Tongue (tissue), 2 donors: ENCODE data around the gene RNF182. TPM values are rescaled to one million over a fixed set of nuclear protein-coding genes. Genes with fewer than 3 reads are reported as not detected.
"Not testable (repeated sequence)": the region's sequence is repeated elsewhere in the genome, so short reads cannot be mapped to it uniquely, and the experiment has no call there.

Source experiments
- DNase-seq: peaks from one replicate; pipeline ENCODE4 v3.0.0-alpha.2; 2015
- total RNA-seq: library from RNA; depleted of rRNA; stranded (reverse); fragments of >200 nt; gene quantifications from one replicate; pipeline ENCODE4 v1.2.3, GENCODE V29; 2014

Gene RNF182, protein sequence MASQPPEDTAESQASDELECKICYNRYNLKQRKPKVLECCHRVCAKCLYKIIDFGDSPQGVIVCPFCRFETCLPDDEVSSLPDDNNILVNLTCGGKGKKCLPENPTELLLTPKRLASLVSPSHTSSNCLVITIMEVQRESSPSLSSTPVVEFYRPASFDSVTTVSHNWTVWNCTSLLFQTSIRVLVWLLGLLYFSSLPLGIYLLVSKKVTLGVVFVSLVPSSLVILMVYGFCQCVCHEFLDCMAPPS
- total RNA-seq: 0.51 TPM

DNA sequence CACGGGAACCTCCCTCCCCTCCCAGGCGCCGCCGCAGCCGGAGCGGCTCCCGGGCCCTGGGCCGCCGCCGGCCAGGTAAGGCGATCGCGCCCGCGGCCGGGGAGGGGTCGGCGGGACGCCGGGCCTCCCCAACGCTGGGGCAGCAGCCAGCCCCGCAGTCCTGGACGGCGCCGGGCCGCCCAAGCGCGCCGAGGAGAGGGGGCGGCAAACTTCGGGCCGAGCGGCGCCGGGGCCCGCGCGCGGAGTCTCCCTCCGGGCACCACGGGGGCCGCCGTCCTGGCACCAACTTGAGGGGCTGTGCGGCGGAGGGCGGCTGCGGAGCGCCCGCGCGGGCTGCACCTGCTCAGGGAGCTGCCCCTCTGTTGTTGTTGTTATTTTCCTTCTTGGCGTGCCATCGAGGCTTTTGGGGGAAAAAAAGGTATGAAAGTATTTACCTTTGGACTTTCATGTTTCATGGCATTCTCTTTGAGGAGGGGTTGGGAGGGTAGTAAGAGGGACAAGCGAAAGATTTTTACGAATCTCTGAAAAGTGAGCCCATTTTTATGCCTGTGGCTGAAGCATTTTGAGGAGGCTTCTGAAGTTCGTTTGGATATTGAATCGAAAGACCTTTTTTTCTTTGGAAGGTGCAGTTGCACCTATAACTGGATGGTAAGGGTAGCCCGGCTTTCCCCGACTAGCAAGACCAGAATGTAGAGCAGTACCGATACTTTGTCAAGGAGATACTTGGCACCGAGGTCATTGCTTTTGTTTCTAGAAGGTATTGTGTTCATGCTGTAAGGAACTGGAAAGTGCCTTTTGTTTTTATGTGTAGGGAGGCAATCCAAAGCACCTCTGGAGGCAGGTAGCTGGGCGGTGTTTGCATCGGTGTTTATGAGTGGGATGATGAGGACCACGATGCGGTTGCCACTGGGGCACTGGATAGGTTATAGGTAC is at the start of gene RNF182:
TSS of gene RNF182 (plus strand) at position 4 of the 933 bp plus-strand sequence. CDS start 52,168 bp downstream, outside the sequence.
- peak; percentile 13 for DNase-seq

DNA sequence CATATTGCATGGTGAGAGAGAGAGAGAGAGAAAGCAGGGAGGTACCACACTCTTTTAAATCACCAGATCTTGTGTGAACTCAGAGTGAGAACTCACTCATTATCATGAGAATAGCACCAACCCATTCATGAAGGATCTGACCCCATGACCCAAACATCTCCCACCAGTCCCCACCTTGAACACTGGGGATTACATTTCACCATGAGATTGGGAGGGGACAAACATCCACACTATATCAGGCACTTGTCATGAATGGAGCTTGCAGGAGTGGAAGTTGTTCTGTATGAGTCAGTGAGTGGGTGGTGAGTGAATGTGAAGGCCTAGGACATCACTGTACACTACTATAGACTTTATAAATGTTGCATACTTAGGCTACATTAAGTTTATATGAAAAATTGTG is 47.7 kb upstream of the RNF182 start:
- DNase-seq: no peak

DNA sequence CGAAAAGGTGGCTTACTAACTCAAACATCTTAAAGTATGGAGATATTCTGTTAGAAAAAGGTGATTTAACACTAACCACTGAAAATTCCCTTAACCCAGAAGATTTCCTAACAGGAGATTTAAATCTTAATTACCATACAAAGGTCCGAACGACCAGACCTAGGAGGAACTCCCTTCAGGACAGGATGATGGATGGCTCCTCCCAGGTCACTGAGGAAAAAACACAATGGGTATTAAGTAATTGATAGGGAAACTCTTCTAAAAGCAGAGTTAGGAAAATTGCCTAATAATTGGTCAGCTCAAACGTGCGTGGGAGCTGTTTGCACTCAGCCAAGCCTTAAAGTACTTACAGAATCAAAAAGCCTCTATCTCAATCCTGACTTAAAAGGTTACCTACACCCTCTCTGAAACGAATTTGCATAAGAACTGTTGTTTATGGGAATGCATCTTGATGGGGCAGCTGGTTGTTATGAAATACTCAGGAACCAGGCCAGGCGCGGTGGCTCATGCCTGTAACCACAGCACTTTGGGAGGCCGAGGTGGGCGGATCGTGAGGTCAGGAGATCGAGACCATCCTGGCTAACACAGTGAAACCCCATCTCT is 44.6 kb upstream of the RNF182 start:
- not testable (repeated sequence) for DNase-seq

DNA sequence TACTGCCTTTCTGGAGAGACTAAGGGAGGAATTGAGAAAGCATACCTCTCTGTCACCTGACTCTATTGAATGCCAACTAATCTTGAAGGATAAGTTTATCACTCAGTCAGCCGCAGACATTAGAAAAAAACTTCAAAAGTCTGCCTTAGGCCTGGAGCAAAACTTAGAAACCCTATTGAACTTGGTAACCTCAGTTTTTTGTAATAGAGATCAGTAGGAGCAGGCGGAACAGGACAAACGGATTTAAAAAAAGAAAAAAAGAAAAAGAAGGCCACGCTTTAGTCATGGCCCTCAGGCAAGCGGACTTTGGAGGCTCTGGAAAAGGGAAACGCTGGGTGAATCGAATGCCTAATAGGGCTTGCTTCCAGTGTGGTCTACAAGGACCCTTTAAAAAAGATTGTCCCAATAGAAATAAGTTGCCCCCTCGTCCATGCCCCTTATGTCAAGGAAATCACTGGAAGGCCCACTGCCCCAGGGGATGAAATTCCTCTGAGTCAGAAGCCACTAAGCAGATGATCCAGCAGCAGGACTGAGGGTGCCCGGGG is 43.1 kb upstream of the RNF182 start:
- DNase-seq: no peak

DNA sequence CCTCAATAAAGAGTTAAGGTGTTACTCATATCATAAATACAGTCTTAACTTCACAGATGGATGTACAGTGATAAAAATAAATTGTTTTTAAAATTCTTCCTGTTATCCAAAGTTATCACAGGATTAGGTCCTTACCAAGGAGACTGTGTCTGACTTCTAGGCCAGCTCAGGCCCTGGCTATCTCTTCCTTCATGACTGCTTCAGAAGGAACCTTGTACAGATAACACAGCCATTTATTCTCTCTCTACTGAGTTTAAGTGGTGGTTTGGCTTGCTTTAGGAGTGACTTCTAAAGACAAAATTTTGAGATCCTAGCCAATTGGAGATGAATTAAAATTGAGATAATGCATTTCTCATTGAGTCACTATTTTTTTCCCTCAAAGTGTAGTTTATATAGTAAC is 40.8 kb upstream of the RNF182 start:
- no peak for DNase-seq

DNA sequence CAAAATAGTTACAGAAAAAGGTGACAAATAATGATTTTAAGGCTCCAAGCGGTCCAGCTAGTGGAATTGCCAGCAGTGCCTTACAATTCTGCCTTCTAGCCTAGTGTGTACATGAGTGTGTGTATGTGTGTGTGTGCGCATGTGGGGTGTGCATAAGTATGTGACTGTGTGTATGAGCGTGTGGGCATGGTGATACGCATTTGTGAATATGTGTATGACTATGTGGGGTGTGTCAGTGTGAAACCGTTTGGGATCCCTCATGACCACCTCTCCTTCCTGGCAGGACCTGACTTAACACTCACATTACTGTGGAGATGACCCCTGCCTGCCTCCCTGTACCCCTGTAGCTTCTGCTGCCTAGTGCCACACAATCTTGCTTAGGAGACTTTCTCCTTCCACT is 40.4 kb upstream of the RNF182 start:
- DNase-seq: no peak

DNA sequence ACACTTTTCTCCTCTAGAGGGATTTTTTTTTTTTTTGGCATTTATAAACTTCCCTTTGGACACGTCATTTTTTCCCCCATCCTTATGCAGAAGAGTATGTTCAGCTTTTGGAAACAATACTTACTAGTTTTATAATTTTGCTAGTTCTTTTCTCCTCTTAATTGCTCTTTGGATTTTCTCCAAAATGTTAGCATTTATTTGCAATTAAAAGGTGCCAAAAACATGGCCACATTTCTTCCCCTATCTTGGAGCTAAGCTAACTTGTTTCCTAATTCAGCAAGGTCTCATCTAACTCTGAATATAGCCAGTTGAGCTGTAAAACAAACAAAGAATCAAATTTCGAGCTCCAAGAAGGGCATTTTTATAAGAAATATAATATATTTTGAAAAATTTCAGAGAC is 39.2 kb upstream of the RNF182 start:
- DNase-seq: peak; percentile 20

DNA sequence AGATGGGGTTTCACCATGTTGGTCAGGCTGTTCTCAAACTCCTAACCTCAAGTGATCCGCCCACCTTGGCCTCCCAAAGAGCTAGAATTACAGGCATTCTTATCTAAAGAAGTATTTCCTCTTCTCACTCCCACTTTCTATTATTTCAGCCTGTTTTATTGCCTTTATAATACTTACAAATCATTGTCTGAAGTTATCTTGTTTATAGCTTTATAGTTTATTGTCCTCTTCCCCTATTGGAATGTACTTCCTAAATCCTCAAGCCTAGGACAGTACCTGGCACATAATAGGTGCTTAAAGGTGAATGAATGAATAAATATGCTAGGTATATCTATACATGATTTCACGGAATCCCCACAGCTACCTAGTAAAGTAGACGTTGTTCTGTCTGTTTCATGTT is 37.8 kb upstream of the RNF182 start:
- DNase-seq: no peak

DNA sequence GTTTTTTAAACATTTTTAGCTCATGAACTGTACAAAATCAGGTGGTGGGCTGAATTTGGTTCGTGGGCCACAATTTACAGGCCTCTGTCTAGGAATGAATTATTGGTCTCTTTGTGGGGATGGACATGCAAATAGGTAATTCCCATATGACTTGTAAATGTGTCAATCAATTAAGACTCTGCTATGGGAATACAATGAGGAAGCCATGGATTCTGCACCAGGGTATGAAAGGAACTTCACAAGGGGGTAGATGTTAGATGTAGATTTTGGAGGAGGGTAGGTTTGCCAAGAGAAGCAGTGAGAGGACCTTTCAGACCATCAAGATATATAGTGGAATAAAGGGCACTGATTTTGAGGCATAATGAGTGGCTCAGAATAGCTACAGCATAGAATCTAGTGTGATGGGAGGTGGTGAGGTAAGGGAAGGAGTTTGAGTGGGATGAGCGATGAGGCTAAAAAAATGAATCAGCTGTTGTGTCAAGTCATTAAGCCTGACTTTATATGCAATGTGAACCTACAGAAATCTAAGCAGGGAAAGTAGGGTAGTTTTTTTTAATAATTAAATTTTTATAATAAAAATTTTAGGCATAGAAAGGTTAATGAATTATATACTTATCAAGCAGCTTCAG is 32.6 kb upstream of the RNF182 start:
- DNase-seq: peak; percentile 51

DNA sequence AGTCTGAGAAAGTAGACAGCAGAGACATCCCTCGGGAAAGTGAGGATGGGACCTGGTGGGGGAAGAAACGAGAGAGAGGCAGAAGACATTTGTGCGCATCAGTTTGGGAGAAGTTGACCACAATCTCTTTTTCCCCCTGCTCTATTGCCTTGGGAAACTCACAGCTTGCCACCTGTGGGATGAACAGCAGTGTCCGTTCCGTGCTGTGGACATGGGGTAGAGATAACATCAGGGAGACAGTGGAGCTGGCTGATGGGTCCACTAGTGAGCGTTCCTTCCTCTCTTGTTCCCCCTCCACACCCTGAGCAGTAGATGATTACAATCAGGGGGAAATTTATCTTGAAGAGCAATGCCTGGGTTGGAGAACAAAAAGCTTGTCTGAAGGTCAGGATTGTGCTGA is 21.8 kb upstream of the RNF182 start:
- DNase-seq: no peak

DNA sequence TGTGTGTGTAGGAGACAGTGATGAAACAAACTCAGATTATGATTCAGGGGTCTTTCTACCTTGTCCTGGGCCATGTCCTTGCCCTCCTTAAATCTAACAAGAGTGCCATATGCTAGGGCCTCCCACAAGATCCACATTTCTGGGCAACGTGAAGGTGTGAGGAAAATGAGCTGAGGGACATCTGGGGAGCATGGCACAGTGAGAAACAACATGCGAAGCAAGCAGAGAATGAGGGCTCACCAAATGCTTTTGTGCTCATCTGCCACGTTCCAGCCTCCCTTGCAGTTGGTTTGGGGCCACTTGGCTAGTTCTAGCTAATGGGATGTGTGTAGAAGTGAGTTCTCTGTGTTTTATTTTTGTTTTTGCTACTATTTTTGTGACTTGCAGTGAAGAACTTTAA is 21.4 kb upstream of the RNF182 start:
- DNase-seq: no peak

DNA sequence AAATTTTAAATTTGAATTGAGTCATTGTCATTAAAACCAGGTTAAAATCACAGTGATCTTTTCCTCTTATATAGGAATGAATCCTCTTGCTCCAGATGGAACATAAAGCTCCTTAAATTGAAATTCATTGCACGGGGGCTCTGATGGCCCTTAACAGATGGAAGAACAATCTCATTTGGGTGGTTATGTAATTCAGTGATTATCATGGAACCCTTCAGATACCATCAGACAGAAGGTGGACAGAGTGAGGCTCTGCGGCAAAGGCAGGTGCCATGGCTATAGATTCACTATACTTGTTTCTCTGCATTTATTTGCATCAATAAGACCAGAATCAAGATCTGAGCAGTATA is 17.8 kb upstream of the RNF182 start:
- DNase-seq: no peak

DNA sequence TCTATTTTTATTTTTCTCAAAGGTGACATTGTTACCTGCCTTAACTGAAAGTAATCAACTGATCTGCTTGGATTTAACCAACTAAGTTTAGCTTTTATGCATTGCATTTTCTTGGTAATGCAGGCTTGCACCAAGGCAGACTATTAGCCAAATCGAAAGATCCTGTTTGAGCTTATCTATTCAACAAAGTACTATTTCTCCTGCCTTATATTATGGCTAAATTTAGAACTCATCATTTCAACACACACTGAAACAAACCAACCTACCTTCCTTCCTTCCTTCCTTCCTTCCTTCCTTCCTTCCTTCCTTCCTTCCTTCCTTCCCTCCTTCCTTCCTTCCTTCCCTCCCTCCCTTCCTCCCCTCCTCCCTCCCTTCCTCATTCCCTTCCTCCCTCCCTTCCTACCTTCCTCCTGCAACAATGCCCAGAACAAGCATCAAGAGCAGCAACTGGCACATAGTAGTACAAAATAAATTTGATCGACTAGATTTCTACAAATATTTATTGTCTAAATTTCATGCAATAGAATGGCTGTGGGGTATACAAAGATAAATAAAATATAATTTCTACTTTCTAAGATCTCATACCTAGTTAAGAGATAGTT is 17.0 kb upstream of the RNF182 start:
- no peak for DNase-seq

DNA sequence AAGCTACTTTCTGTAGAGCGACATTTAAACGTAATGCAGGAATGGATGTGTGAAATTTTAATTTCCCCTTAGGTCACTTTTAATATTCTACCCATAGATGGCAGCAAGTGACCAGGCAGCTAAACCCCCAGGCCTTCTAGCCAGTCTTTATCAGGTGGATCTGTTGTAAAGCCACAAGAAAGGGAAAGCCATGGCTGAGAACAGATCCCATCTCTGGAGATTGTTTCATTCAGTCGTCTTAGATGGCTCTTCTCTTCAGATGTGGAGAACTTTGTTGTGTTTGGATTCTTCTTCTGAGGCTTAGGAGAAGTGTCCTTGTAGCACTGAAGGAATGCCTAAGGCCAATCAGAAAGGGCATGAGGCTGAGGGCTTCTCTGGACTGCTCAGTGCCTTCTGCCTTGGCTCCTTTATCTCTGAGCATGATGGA is 15.8 kb upstream of the RNF182 start:
- peak; percentile 81 for DNase-seq

DNA sequence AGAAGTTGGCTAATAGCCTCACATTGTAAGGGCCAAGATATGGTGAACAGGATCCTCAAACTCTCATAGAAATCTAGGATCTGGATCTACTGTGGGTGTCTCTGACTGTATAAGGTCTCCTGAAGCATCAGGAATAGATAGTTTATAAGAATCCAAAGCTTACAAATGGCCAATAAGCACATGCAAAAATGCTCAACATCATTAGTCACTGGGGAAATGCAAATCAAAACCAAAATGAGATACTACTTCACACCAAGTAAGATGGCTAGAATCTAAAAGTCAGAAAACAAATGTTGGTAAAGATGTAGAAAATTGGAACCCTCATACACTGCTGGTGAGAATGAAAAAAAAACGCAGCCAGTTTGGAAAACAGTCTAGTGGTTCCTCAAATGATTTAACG is 14.3 kb upstream of the RNF182 start:
- no peak for DNase-seq

DNA sequence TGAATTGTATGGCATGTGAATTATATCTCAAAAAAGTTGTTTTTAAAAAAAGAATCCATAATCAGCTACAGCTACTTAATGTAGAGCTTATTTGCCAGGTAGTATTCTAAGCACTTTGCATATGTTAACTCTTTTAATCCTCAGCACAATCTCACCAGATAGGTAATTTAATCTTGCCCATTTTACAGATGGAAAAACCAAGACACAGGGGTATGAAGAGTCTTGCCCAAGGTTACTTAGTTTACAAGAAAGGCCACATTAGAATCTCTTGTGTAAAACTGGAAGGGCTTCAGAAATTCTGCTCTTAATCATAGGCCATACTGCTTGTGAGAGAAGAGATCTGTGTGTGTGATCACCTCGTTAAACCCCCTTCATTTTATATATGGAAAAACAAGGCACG is 13.4 kb upstream of the RNF182 start:
- DNase-seq: no peak

DNA sequence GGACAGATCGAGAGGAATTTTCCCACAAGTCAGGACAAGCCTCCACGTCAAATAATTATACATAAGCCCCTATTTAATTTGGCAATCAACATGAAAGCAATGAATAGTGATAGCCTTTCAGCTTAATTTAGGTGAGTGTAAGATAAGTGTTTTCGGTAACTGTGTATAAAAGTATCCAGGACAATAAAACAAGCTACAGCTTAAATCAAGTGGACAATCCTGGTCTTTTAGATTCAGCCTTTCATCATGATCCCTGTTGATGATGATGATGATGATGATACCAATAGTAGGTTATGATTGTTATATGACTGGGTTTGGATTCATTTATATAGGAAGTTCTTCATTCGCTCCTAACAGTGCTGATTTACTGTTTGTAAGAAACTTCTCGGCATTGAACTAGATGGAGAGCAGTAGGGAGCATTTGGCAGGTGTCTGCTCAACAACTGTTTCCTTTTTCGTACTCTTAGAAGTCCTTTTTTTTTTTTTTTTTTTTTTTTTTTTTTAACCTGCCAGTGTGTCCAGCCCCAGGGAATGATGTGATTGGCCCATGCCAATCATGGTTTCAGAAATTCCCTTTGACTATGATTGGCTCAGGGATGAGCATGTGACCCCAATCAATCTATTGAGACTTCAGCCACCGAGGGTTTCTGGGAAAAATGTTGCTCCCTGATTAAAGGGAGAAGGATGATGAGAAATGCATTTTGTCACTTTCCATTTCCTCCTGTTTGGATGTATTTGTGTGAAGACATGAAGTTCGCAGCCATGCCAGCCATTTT is 11.3 kb upstream of the RNF182 start:
- no peak for DNase-seq

DNA sequence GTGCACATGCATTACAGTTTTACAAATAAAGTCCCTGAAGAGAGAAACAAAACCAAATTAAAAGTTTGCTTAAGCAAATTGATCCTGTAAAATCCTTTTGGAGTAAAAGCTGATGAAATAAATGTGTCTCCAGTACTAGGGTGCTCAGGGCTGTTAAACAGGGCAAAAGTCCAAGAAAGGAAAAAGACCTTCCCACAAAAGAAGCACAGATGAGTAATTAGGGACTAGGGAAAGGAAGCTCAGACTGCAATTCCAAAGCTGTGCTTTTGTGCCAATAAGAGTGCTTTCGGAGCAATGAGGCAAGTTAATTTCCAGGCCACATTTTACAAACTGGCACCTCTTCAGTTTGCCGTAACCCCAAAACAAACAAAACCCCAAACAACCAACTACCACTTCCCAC is 10.4 kb upstream of the RNF182 start:
- no peak for DNase-seq

DNA sequence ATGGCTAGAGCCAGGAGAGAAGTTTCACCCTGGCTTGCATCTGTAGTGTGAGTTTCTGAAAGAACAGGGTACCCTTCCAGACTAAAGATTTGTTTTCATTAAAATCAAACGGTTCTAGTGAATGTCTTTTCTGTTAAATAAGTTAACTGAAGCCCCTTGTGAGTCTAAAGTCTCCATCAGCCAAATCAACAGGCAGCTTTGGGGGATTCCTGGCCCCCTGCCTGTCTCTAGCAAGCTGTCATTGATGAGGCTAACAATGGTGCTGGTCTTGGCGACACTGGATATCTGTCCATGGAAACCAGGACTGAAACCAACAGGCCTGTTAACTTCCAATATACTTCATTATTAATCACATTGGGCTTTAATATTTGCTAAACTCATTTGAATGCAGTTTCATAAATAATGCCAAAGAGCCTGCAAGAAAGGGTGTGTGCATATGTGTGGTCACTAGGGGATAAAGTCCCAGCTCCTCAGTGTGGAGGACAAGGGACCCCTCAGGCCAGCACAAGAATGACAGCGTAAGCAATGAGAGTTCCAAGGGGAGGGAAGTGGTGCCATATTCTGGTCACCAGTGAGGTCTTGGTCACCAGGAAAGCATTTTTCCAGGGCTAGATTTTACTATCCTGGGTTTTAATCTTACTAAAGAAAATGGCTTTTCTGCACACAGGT is 9.1 kb upstream of the RNF182 start:
- no peak for DNase-seq

DNA sequence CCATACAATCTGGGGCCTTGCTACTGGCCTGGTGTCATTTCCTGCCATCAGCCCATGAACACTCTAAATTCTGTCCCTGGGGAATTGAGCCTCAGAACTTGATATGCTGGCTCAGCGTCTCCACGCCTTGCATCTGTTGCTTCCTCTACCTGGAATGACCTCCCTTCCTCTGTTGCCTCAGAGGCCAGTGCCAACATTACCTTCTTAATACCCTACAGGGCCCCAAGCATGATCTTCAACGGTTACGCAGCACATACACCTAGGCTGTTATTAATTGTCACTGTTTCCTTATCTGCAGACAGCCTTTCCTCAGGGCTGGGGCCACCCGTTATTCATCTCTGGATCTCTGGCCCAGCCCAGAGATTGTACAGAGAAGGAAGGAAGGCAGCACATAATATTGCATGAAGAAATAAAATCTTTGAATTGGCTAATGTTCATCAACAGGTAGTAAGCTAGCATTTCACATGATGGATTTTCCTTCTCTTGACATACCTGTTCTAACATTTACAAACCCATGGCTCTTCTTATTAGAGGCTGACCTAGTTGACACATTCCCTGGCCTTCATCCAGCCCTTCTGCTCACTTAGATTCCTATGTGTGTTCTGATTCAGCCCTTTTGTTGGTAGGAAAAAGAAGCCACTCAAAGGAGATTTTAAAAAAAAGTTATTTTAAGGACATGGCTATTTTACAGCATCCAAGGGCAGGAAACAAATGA is 8.4 kb upstream of the RNF182 start:
- DNase-seq: no peak
